22Rv1 (cell line): ENCODE measurements around the gene GPC5.

ENCODE experiments used
- CTCF ChIP-seq: fragments of 450-650 bp; IDR thresholded peaks from 2 replicates; pipeline ENCODE4 v1.5.1; 2017; ENCODE audit warnings: mild to moderate bottlenecking
- ZFX ChIP-seq: fragments of 450-650 bp; IDR thresholded peaks from 2 replicates; pipeline ENCODE4 v1.6.1; 2017; ENCODE audit warnings: antibody characterized with exemption, borderline replicate concordance

- TF ChIP-seq CTCF (no peak), ZFX (no peak)
These were observed 1488.2 kb downstream of the GPC5 start for GRCh38 chr13:92886535-92887077.
